ENCODE results near the gene TRIM63. TPM values are rescaled to one million over a fixed set of nuclear protein-coding genes. Genes with fewer than 3 reads are reported as not detected.

TRIM63 gene
- total and polyA plus RNA-seq, 2 of the 8 experiments (the other 6 are each of a cell fraction or from before 2014, with no cell fraction given) = not detected

- no peak for TF ChIP-seq RNF2 (IDR thresholded peaks at IDR 0.05; ENCODE audit: borderline replicate concordance, low read depth, low read length, missing control alignments, poor library complexity, severe bottlenecking)
- TF ChIP-seq NRF1 (IDR thresholded peaks at IDR 0.05; ENCODE audit: low read depth, low read length) = no peak
- peak; percentile 68 for TF ChIP-seq SAP30 (IDR thresholded peaks at IDR 0.05; ENCODE audit: insufficient read depth, insufficient replicate concordance, low read length)
- TF ChIP-seq RXRA (IDR thresholded peaks at IDR 0.05; ENCODE audit: insufficient read depth, low read depth, low read length) = no peak
- TF ChIP-seq NANOG (IDR thresholded peaks at IDR 0.05; ENCODE audit: insufficient read depth, low read depth, low read length, poor library complexity, severe bottlenecking) = no peak
- TF ChIP-seq GTF2F1 (IDR thresholded peaks at IDR 0.05; ENCODE audit: borderline replicate concordance, low read depth, low read length) = no peak
These were observed 44.3 kb upstream of the TRIM63 start, which contains the start of gene PDIK1L (continued) for GRCh38 chr1:26111530-26112406.

Measured in H1 (cell line).